ENCODE measurements around the gene PKP4. TPM values are rescaled to one million over a fixed set of nuclear protein-coding genes. Genes with fewer than 3 reads are reported as not detected.

Gene PKP4
- total and polyA plus RNA-seq, 12 donors = 17.9 to 59.0 (median 45.2) TPM

DNA sequence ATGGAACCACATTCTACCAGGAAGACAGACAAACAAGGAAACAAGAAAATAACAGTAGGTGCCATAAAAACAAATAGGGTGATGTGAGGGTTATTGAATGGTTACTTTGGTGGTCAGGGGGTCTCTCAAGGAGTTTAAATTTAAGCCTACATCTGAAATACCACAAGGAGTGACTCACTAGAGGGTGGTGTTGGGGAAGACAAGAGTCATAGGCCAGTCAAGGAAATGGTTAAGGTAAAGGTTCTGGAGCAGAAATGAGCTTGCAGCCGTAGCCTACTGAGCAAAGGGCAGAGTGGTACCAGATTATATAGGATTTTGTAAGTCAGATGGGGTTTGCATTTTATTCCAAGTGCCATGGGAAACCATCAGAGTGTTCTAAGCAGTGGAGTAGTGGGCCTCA is 202.7 kb downstream of the PKP4 start:
- Histone ChIP-seq H3K4me3 (no peak overlapping the region), H3K36me3 (peaks cover 0 to 59% (median 10%) of the 10 kb centered on the region in 9 donors), H3K4me1 (peaks cover 0 to 23% (median 3%) of the 10 kb centered on the region in 9 donors), H3K27ac (no peak overlapping the region), H3K27me3 (no peaks in the 10 kb centered on the region), H3K9me3 (no peaks in the 10 kb centered on the region)
- WGBS, 2 donors = 96% methylated on average over 1 of the region's 1 CpG
- DNase-seq (no peak), ATAC-seq (no peak)
- intact Hi-C loops (cut with DNase I) = loop anchor here in 1 of 10 donors (10.0 kb wide), 1 partner anchor 205 kb away; the partner anchor contains the start of genes CCDC148 and PKP4
- TF ChIP-seq, protein P1, sequence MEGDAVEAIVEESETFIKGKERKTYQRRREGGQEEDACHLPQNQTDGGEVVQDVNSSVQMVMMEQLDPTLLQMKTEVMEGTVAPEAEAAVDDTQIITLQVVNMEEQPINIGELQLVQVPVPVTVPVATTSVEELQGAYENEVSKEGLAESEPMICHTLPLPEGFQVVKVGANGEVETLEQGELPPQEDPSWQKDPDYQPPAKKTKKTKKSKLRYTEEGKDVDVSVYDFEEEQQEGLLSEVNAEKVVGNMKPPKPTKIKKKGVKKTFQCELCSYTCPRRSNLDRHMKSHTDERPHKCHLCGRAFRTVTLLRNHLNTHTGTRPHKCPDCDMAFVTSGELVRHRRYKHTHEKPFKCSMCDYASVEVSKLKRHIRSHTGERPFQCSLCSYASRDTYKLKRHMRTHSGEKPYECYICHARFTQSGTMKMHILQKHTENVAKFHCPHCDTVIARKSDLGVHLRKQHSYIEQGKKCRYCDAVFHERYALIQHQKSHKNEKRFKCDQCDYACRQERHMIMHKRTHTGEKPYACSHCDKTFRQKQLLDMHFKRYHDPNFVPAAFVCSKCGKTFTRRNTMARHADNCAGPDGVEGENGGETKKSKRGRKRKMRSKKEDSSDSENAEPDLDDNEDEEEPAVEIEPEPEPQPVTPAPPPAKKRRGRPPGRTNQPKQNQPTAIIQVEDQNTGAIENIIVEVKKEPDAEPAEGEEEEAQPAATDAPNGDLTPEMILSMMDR (IDR thresholded peaks at IDR 0.05) = no peak

DNA sequence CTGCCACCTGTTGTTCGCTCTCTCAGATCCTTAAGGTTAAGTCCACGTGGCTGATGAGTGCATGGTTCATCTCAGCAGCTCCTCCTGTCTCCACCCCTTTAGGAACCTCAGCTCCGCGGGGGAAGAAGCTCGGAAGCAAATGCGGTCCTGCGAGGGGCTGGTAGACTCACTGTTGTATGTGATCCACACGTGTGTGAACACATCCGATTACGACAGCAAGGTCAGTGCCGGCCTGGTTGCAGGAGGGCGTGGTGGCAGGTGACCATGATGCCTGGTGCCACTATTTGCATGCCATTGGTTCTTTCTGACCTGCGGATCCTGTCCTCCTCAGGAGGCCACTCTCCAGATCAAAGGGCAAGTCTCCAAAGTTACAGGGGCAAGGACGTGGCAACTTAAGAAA is 204.5 kb downstream of the PKP4 start:
- Histone ChIP-seq H3K27me3 (no peaks in the 10 kb centered on the region), H3K4me3 (no peak overlapping the region), H3K4me1 (peaks cover 0 to 35% (median 20%) of the 10 kb centered on the region in 9 donors), H3K9me3 (no peaks in the 10 kb centered on the region), H3K36me3 (peaks cover 0 to 64% (median 10%) of the 10 kb centered on the region in 9 donors), H3K27ac (no peak overlapping the region)
- DNase-seq (no peak), ATAC-seq (no peak)
- intact Hi-C loops (cut with DNase I) = loop anchor here in 3 of 10 donors (10.0 kb wide), 3 partner anchors 64 to 626 kb away; no protein-coding TSS in a partner anchor
- 92 to 96% methylated on average over 14 of the region's 14 CpGs for WGBS, 2 donors
- TF ChIP-seq, protein P1 (IDR thresholded peaks at IDR 0.05) = no peak

GRCh38 chr2:158662421-158662820 is 205.7 kb downstream of the PKP4 start:
- TF ChIP-seq, protein P1 (IDR thresholded peaks at IDR 0.05) = no peak
- ATAC-seq = no peak
- WGBS, 2 donors = 83 to 98% methylated on average over 6 of the region's 6 CpGs

GRCh38 chr2:158663796-158664195 is 207.0 kb downstream of the PKP4 start:
- H3K27ac ChIP-seq = peak overlapping the region in 1 of 10 donors; percentile 77
- DNase-seq (no peak), ATAC-seq (no peak)
- TF ChIP-seq, protein P1 (IDR thresholded peaks at IDR 0.05) = no peak
- no peaks in the 10 kb centered on the region for H3K27me3 ChIP-seq
- peaks cover 3 to 61% (median 36%) of the 10 kb centered on the region in 9 donors for H3K4me1 ChIP-seq
- 78 to 88% methylated on average over 6 of the region's 6 CpGs for WGBS, 2 donors
- intact Hi-C loops (cut with DNase I) = loop anchor here in 3 of 10 donors (10.0 kb wide), 3 partner anchors 61 to 629 kb away; no protein-coding TSS in a partner anchor
- H3K4me3 ChIP-seq = no peak overlapping the region
- peaks cover 0 to 71% (median 10%) of the 10 kb centered on the region in 9 donors for H3K36me3 ChIP-seq
- no peaks in the 10 kb centered on the region for H3K9me3 ChIP-seq

More at GRCh38 chr2:158662421-158662820, 205.7 kb downstream of the PKP4 start:
- no peak for DNase-seq
- Histone ChIP-seq H3K27ac (peak overlapping the region in 1 of 10 donors; percentile 77), H3K36me3 (peaks cover 0 to 66% (median 10%) of the 10 kb centered on the region in 9 donors), H3K4me3 (no peak overlapping the region), H3K4me1 (peaks cover 0 to 47% (median 31%) of the 10 kb centered on the region in 9 donors), H3K27me3 (no peaks in the 10 kb centered on the region), H3K9me3 (no peaks in the 10 kb centered on the region)
- intact Hi-C loops (cut with DNase I) = loop anchor here in 3 of 10 donors (10.0 kb wide), 3 partner anchors 62 to 628 kb away; no protein-coding TSS in a partner anchor

Data from heart right ventricle (tissue), 16 donors.